Measurements from ENCODE around the gene RUFY3. TPM values are rescaled to one million over a fixed set of nuclear protein-coding genes. Genes with fewer than 3 reads are reported as not detected.
A peak's percentile ranks its signal among the peaks of the same experiment; 100 is the strongest.
"Not testable (repeated sequence)": the region's sequence is repeated elsewhere in the genome, so short reads cannot be mapped to it uniquely, and the experiment has no call there.

The RUFY3 gene
- total RNA-seq, 1 experiment from 2014 or later: 48.0 TPM

DNA sequence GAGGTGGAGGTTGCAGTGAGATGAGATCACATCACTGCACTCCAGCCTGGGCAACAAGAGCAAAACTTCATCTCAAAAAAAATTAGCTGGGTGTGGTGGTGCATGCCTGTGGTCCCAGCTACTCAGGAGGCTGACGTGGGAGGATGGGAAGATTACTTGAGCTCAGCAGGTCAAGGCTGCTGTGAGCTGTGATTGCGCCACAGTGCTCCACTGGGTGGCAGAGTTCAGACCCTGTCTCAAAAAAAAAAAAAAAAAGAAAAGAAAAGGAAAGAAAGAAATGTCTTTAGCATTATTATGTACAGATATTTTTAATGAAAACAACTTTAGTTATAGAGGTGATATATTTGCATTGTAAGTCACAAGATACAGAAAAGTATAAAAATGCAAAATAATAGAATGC, 14.2 kb downstream of the RUFY3 start:
- H4K91ac ChIP-seq (ENCODE audit: insufficient read length, low read depth, low read length); H3K27me3 Mint-ChIP-seq (ENCODE audit: low read depth); H3K9me3 Mint-ChIP-seq; H3K9ac ChIP-seq (ENCODE audit: extremely low read depth, insufficient read length, low read length); H2BK20ac ChIP-seq (ENCODE audit: low read depth, low read length, poor library complexity, severe bottlenecking); H4K8ac ChIP-seq (replicated peaks; ENCODE audit: insufficient read length, low read depth, low read length); H3K18ac ChIP-seq (ENCODE audit: insufficient read length, low read depth, low read length); H3K4ac ChIP-seq (ENCODE audit: low read depth, low read length); H2AFZ ChIP-seq (ENCODE audit: low read length); H3K27me3 ChIP-seq (ENCODE audit: insufficient read depth, low read length); H3K56ac ChIP-seq (ENCODE audit: insufficient read length, low read depth, low read length); H2BK120ac ChIP-seq (ENCODE audit: low read depth, low read length, poor library complexity, severe bottlenecking); H3K4me3 Mint-ChIP-seq; H3K79me2 ChIP-seq (ENCODE audit: insufficient read depth, low read length); H3T11ph ChIP-seq (ENCODE audit: low read length); H3K79me1 ChIP-seq (ENCODE audit: insufficient read depth, low read depth, low read length, poor library complexity, severe bottlenecking); H4K20me1 ChIP-seq (ENCODE audit: control insufficient read depth, insufficient read depth, insufficient read length); H3K14ac ChIP-seq (ENCODE audit: insufficient read depth, low read length); H4K5ac ChIP-seq (ENCODE audit: insufficient read length, low read depth, low read length); H2AK5ac ChIP-seq (ENCODE audit: insufficient read length, low read length); H3K27ac Mint-ChIP-seq; H3K4me1 ChIP-seq (ENCODE audit: insufficient read depth, low read length); H3K4me1 Mint-ChIP-seq; H2BK15ac ChIP-seq (ENCODE audit: low read depth, low read length); H3K23me2 ChIP-seq (ENCODE audit: insufficient read length, low read depth, low read length, poor library complexity, severe bottlenecking); H3K23ac ChIP-seq (ENCODE audit: insufficient read length, low read depth, low read length); H3K27ac ChIP-seq (ENCODE audit: insufficient read length, low read depth, low read length); H2BK5ac ChIP-seq (ENCODE audit: insufficient read length, low read length); H2BK12ac ChIP-seq (ENCODE audit: insufficient read length, low read depth, low read length); H3K4me2 ChIP-seq (ENCODE audit: insufficient read depth, insufficient read length, low read length); H3K9me3 ChIP-seq (ENCODE audit: control insufficient read depth, low read depth, low read length); H3K36me3 Mint-ChIP-seq (ENCODE audit: insufficient read depth in 1 of 3, low read depth in 3 of 3): not testable (repeated sequence)
- no CpG with 5 or more reads among the region's 2 CpGs for WGBS (ENCODE audit: extremely low coverage, insufficient read length, low lambda C conversion rate)
- peak; percentile 52 for DNase-seq
- TF ChIP-seq, protein P1, sequence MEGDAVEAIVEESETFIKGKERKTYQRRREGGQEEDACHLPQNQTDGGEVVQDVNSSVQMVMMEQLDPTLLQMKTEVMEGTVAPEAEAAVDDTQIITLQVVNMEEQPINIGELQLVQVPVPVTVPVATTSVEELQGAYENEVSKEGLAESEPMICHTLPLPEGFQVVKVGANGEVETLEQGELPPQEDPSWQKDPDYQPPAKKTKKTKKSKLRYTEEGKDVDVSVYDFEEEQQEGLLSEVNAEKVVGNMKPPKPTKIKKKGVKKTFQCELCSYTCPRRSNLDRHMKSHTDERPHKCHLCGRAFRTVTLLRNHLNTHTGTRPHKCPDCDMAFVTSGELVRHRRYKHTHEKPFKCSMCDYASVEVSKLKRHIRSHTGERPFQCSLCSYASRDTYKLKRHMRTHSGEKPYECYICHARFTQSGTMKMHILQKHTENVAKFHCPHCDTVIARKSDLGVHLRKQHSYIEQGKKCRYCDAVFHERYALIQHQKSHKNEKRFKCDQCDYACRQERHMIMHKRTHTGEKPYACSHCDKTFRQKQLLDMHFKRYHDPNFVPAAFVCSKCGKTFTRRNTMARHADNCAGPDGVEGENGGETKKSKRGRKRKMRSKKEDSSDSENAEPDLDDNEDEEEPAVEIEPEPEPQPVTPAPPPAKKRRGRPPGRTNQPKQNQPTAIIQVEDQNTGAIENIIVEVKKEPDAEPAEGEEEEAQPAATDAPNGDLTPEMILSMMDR (conservative IDR thresholded peaks at IDR 0.05): peak; percentile 65

All from H9 (cell line).